Motor neuron (in vitro differentiated cells): ENCODE measurements around the gene ADAM17. TPM values are rescaled to one million over a fixed set of nuclear protein-coding genes. Genes with fewer than 3 reads are reported as not detected.
A peak's percentile ranks its signal among the peaks of the same experiment; 100 is the strongest.

ENCODE experiments used
- ATAC-seq, 8 experiments: fragments of 200-7000 bp; cut with Tn5 transposase; replicated peaks in 6 of 8; 2 replicates each; pipeline ENCODE4 v1.8.0; 2021; ENCODE audit warnings: mild to moderate bottlenecking in 8 of 8, moderate library complexity in 8 of 8
- H3K27ac ChIP-seq, 2 donors: fragments of 250-450 bp; sonication (Bioruptor Pico); 2 replicates each; pipeline ENCODE4 v1.9.0; 2021; ENCODE audit warnings: antibody characterized with exemption in 2 of 2, mild to moderate bottlenecking in 2 of 2, moderate library complexity in 1 of 2
- H3K4me1 ChIP-seq, 2 donors: fragments of 250-450 bp; sonication (Bioruptor Pico); replicated peaks in 1 of 2; 2 replicates each; pipeline ENCODE4 v1.6.1; 2021; ENCODE audit warnings: antibody characterized with exemption in 2 of 2, mild to moderate bottlenecking in 2 of 2, moderate library complexity in 1 of 2
- H3K4me3 ChIP-seq, 5 donors: fragments of 250-450 bp; sonication (Bioruptor Pico); 2 replicates each; pipeline ENCODE4 v1.9.0; 2021; ENCODE audit warnings: antibody characterized with exemption in 5 of 5, mild to moderate bottlenecking in 5 of 5, moderate library complexity in 4 of 5
- WGBS, 10 experiments: fragments of 450-650 bp; shearing (Covaris generic); methylation state at CpG; one replicate each; pipeline ENCODE4 v1.0.0; 2022; 5-methylcytosine and 5-hydroxymethylcytosine counted together
- in situ Hi-C, 9 experiments: fragments of 400-800 bp; cut with MboI; loops; one replicate each; pipeline ENCODE4 v1.15.0; 2021; ENCODE audit warnings: low sequenced_read_pairs in 9 of 9, low pct_unique_long_range_greater_than_20kb in 2 of 9; ENCODE audit not compliant: unreplicated experiment in 9 of 9
- total RNA-seq, 8 experiments: library from RNA; unstranded; fragments of 300-600 nt; gene quantifications; 2 replicates each; pipeline versions ENCODE4 v1.2.3 to v1.2.4, GENCODE V29; 2022

Gene ADAM17
- total RNA-seq, 8 experiments from 2014 or later = 24.2 to 59.7 (median 34.1) TPM

DNA sequence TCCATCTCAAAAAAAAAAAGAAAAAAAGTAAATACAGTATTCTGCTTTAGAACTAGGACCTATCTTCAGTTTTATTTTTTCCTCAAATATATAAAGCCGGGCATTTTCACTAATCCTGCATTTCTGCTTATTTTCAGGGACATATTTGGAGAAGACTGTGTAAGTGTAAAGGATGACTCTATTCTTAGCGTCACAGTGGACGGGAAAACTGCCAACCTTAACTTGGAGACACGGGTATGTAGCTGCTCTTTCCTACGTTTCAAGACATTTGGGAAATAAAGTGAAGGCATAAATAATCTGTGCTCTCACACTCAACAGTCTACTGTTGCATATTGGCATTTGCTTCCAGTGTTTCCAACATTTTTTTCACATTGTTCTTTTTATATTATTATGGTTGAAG, 84.4 kb downstream of the ADAM17 start:
- Histone ChIP-seq H3K4me1 (peaks cover 5 to 9% of the 10 kb centered on the region in 2 donors), H3K4me3 (no peak overlapping the region), H3K27ac (no peak overlapping the region)
- ATAC-seq = no peak
- in situ Hi-C loops = no loop called here
- WGBS, 10 experiments = 82 to 100% (median 90%) methylated on average over 2 to 5 of the region's 5 CpGs; no CpG with 5 or more reads in 1 of the 10 experiments

DNA sequence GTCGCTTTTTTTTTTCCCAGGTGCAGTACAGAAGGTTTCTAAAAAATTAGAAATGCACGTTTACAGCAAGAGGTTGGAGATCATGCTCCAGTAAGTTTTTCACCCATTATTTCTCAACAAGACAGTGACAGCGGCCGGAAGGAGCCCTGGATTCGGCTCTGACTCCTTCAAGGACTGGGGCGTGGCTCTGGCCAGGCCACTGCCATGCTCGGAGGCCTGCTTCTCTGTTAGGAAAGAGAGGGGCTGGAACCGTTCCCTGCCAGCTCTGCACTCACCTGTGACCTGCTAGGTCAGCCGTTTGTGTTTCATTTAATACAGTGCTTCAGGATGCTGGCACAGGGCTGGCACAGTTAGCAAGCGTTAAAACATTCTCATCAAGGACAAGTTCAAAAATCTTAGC, 87.9 kb downstream of the ADAM17 start:
- no peak for ATAC-seq
- H3K4me1 ChIP-seq = peaks cover 2 to 4% of the 10 kb centered on the region in 2 donors
- in situ Hi-C loops = no loop called here
- H3K27ac ChIP-seq = no peak overlapping the region
- H3K4me3 ChIP-seq = no peak overlapping the region
- 71 to 100% (median 82%) methylated on average over 1 to 10 of the region's 10 CpGs; no CpG with 5 or more reads in 1 of the 10 experiments for WGBS, 10 experiments

DNA sequence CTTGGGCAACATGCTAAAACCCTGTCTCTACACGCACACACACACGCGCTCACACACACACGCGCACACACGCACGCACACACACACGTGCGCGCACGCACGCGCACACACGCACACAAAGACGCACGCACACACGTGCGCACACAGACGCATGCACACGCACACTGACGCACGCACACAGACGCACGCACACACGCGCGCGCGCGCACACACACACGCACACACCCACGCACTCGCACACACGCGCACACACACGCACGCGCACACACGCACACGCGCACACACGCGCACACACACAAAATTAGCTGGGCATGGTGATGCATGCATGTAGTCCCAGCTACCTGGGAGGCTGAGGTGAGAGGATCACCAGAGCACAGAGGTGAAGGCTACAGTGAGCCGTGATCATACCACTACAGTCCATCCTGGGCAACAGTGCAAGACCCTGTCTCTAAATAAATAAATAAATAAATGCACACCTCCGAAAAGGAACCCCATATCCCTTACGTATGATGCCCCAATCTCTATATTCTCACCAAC, 89.4 kb downstream of the ADAM17 start:
- no peak for ATAC-seq
- Histone ChIP-seq H3K4me3 (no peak overlapping the region), H3K4me1 (peaks cover 2 to 7% of the 10 kb centered on the region in 2 donors), H3K27ac (no peak overlapping the region)
- in situ Hi-C loops = no loop called here
- 40 to 100% (median 97%) methylated on average over 1 to 16 of the region's 46 CpGs; no CpG with 5 or more reads in 2 of the 10 experiments for WGBS, 10 experiments

DNA sequence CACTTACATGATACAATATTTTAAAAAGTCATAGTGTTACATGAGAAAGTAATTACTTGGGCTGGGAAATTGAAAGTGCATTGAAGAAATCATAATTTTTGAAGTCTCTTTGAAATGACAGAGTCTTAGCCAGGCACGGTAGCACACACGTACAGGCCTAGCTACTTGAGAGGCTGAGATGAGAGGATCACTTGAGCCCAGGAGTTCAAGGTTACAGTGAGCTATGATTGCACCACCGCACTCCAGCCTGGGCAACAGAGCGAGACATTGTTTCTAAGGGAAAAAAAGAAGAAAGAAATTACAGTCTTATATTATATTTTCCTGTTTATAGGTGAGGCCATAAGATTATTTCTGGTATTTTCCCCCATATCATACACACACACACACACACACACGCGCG, 90.5 kb downstream of the ADAM17 start:
- no peak for ATAC-seq
- in situ Hi-C loops = no loop called here
- Histone ChIP-seq H3K4me1 (peaks cover 2 to 7% of the 10 kb centered on the region in 2 donors), H3K4me3 (no peak overlapping the region), H3K27ac (no peak overlapping the region)
- 70 to 100% (median 88%) methylated on average over 2 to 7 of the region's 7 CpGs; no CpG with 5 or more reads in 1 of the 10 experiments for WGBS, 10 experiments

DNA sequence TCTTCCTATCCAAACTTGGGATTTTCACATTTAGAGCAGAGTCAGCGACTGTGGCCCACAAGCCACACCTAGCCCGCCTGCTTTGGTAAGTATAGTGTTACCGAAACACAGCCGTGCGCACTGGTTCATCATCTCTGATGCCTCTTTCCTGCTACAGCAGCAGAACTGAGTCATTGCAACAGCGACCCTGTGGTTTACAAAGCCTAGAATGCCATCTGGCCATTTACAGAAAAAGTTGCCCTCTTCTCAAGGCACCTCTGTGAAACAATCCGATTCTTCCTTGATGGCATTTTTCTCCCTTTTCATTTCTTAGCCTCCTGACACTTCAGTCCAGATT, 92.0 kb downstream of the ADAM17 start:
- peaks cover 2 to 7% of the 10 kb centered on the region in 2 donors for H3K4me1 ChIP-seq
- in situ Hi-C loops = no loop called here
- no peak for ATAC-seq
- no peak overlapping the region for H3K27ac ChIP-seq
- WGBS, 10 experiments = 32 to 100% (median 79%) methylated on average over 2 to 6 of the region's 7 CpGs; no CpG with 5 or more reads in 3 of the 10 experiments
- H3K4me3 ChIP-seq = no peak overlapping the region

- Histone ChIP-seq H3K4me3 (no peak overlapping the region), H3K27ac (no peak overlapping the region), H3K4me1 (peaks cover 2 to 7% of the 10 kb centered on the region in 2 donors)
- in situ Hi-C loops = no loop called here
- ATAC-seq = peak in 7 of 8 experiments; percentile 4 to 80 (median 43)
- 76 to 100% (median 89%) methylated on average over 1 to 6 of the region's 6 CpGs; no CpG with 5 or more reads in 2 of the 10 experiments for WGBS, 10 experiments
Measured at GRCh38 chr2:9462886-9463697, 92.5 kb downstream of the ADAM17 start.

- no peak overlapping the region for H3K4me3 ChIP-seq
- peaks cover 2 to 7% of the 10 kb centered on the region in 2 donors for H3K4me1 ChIP-seq
- in situ Hi-C loops = no loop called here
- 80 to 100% (median 94%) methylated on average over 1 to 5 of the region's 5 CpGs; no CpG with 5 or more reads in 1 of the 10 experiments for WGBS, 10 experiments
- ATAC-seq = peak in 3 of 8 experiments; percentile 16 to 35 (median 24)
- H3K27ac ChIP-seq = no peak overlapping the region
Measured at GRCh38 chr2:9462313-9462712, 93.3 kb downstream of the ADAM17 start.

- ATAC-seq = peak in 2 of 8 experiments; percentile 21 to 72
Measured at GRCh38 chr2:9461079-9461478, 94.6 kb downstream of the ADAM17 start.

GRCh38 chr2:9460441-9461017, 95.1 kb downstream of the ADAM17 start:
- in situ Hi-C loops = no loop called here
- 81 to 100% (median 95%) methylated on average over 1 to 3 of the region's 3 CpGs; no CpG with 5 or more reads in 1 of the 10 experiments for WGBS, 10 experiments
- no peak overlapping the region for H3K4me3 ChIP-seq
- peaks cover 2 to 7% of the 10 kb centered on the region in 2 donors for H3K4me1 ChIP-seq
- no peak overlapping the region for H3K27ac ChIP-seq
- peak in 1 of 8 experiments; percentile 51 for ATAC-seq

More at GRCh38 chr2:9461079-9461478, 94.6 kb downstream of the ADAM17 start:
- in situ Hi-C loops = no loop called here
- Histone ChIP-seq H3K27ac (no peak overlapping the region), H3K4me3 (no peak overlapping the region), H3K4me1 (peaks cover 2 to 7% of the 10 kb centered on the region in 2 donors)
- 51 to 100% (median 83%) methylated on average over 1 to 3 of the region's 3 CpGs; no CpG with 5 or more reads in 2 of the 10 experiments for WGBS, 10 experiments

- WGBS, 10 experiments = 86 to 100% (median 100%) methylated on average over 1 of the region's 1 CpG; no CpG with 5 or more reads in 4 of the 10 experiments
Measured at GRCh38 chr2:9451231-9451630, 104.4 kb downstream of the ADAM17 start.

DNA sequence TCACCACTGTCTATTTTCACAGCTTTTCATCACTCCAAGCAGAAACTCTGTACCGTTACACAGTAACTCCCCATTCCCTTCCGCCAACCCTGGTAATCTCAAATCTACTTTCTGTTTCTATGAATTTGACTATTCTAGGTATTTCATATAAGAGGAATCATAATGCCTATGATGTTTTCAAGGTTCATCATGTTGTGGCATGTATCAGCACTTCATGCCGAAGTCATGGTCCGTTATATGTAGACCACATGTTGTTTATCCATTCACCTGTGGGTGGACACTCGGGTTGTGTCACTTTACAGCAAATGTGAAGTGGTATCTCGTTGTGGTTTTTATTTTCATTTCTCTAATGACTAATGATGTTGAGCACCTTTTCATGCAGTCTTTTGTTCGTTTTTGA, 110.5 kb downstream of the ADAM17 start:
- Histone ChIP-seq H3K4me3 (no peak overlapping the region), H3K4me1 (peaks cover 0 to 3% of the 10 kb centered on the region in 2 donors), H3K27ac (no peak overlapping the region)
- whole genome bisulfite sequencing, 10 experiments = 86 to 100% (median 96%) methylated on average over 1 to 7 of the region's 7 CpGs; no CpG with 5 or more reads in 2 of the 10 experiments
- in situ Hi-C loops = no loop called here
- ATAC-seq = no peak

More at GRCh38 chr2:9451231-9451630, 104.4 kb downstream of the ADAM17 start:
- no peak overlapping the region for H3K27ac ChIP-seq
- ATAC-seq = no peak
- H3K4me3 ChIP-seq = no peak overlapping the region
- H3K4me1 ChIP-seq = no peaks in the 10 kb centered on the region
- in situ Hi-C loops = no loop called here

DNA sequence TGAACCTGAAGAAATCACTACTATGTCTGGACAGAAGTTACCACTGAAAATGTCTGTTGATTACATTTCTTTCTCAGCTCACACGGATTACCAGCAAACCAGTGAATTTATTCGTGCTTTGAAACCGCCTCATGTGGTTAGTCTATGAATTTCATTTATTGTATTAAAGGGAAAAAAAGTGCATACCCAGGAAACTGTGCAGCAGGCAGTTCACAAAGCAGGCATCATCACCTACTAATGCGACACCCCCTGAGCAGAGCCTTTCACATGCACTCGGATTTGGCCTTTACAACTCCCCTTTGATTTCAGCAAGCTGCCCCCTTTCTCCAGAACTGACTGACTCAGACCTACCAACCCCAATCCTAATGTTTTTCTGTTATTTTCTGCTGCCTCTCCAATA, 112.1 kb downstream of the ADAM17 start:
- 55 to 100% (median 90%) methylated on average over 1 to 5 of the region's 5 CpGs for WGBS, 10 experiments
- in situ Hi-C loops = no loop called here
- H3K4me1 ChIP-seq = peaks cover 0 to 3% of the 10 kb centered on the region in 2 donors
- no peak overlapping the region for H3K4me3 ChIP-seq
- H3K27ac ChIP-seq = no peak overlapping the region
- no peak for ATAC-seq

GRCh38 chr2:9441556-9441955, 114.1 kb downstream of the ADAM17 start:
- 35 to 100% (median 73%) methylated on average over 1 to 3 of the region's 3 CpGs for whole genome bisulfite sequencing, 10 experiments
- in situ Hi-C loops = no loop called here
- peak in 3 of 8 experiments; percentile 24 to 89 (median 39) for ATAC-seq
- no peak overlapping the region for H3K27ac ChIP-seq
- H3K4me3 ChIP-seq = no peak overlapping the region
- peaks cover 0 to 3% of the 10 kb centered on the region in 2 donors for H3K4me1 ChIP-seq
